Keratinocyte (primary cell): Measurements from ENCODE around the gene ZFYVE21. TPM values are rescaled to one million over a fixed set of nuclear protein-coding genes. Genes with fewer than 3 reads are reported as not detected.
A peak's percentile ranks its signal among the peaks of the same experiment; 100 is the strongest.

Experiments
- DNase-seq: peaks from one replicate; pipeline ENCODE4 v3.0.0-alpha.2; 2011; ENCODE audit warnings: low read depth, missing footprints, low spot score
- FAIRE-seq: peaks from 2 replicates; lab custom pipeline; 2011; peaks lifted over from hg19 to GRCh38; lab: Jason Lieb, UNC
- H2AFZ ChIP-seq: 2 replicates; pipeline ENCODE4 v1.6.0; 2012; ENCODE audit warnings: low read length, control low read depth, inconsistent platforms; ENCODE audit not compliant: control insufficient read depth
- H3K27ac ChIP-seq: 2 replicates; pipeline ENCODE4 v1.5.1; 2011; ENCODE audit warnings: low read length; ENCODE audit not compliant: control insufficient read depth, insufficient read depth
- H3K27me3 ChIP-seq: 3 replicates; pipeline ENCODE4 v1.6.0; 2011; ENCODE audit warnings: low read length; ENCODE audit not compliant: control insufficient read depth, insufficient read depth; ENCODE audit errors: extremely low read depth
- H3K36me3 ChIP-seq, 2 experiments: 2 replicates in 1 of 2; 3 replicates in 1 of 2; pipeline ENCODE4 v1.5.1; 2011; ENCODE audit warnings: low read length in 2 of 2, mild to moderate bottlenecking in 1 of 2; ENCODE audit not compliant: control insufficient read depth in 2 of 2, insufficient read depth in 2 of 2; ENCODE audit errors: extremely low read depth in 1 of 2
- H3K4me1 ChIP-seq: 3 replicates; pipeline ENCODE4 v1.5.1; 2011; ENCODE audit warnings: low read length; ENCODE audit not compliant: control insufficient read depth, insufficient read depth; ENCODE audit errors: extremely low read depth
- H3K4me2 ChIP-seq: 3 replicates; pipeline ENCODE4 v1.6.0; 2011; ENCODE audit warnings: low read depth, low read length; ENCODE audit not compliant: control insufficient read depth, insufficient read depth; ENCODE audit errors: extremely low read depth
- H3K4me3 ChIP-seq, 3 experiments: fragments of 200-600 bp in 1 of 3; sonication (generic) in 1 of 3; 2 replicates in 2 of 3; 3 replicates in 1 of 3; pipeline ENCODE4 v1.5.1; 2011 to 2016; ENCODE audit warnings: low read length in 3 of 3, mild to moderate bottlenecking in 3 of 3, control low read depth in 2 of 3, inconsistent platforms in 1 of 3, low read depth in 1 of 3, mixed read lengths in 1 of 3, mixed run types in 1 of 3, moderate library complexity in 1 of 3; ENCODE audit not compliant: control insufficient read depth in 2 of 3, insufficient read depth in 2 of 3; ENCODE audit errors: extremely low read depth in 1 of 3
- H3K79me2 ChIP-seq: 2 replicates; pipeline ENCODE4 v1.6.0; 2012; ENCODE audit warnings: low read length; ENCODE audit not compliant: control insufficient read depth, insufficient read depth
- H3K9ac ChIP-seq: 3 replicates; pipeline ENCODE4 v1.6.0; 2011; ENCODE audit warnings: low read length; ENCODE audit not compliant: control insufficient read depth, insufficient read depth; ENCODE audit errors: extremely low read depth
- H3K9me1 ChIP-seq: 3 replicates; pipeline ENCODE4 v1.6.0; 2011; ENCODE audit warnings: low read length; ENCODE audit not compliant: control insufficient read depth, insufficient read depth; ENCODE audit errors: extremely low read depth
- H3K9me3 ChIP-seq: 2 replicates; pipeline ENCODE4 v1.5.1; 2012; ENCODE audit warnings: low read depth, low read length; ENCODE audit not compliant: control insufficient read depth
- H4K20me1 ChIP-seq: 3 replicates; pipeline ENCODE4 v1.6.0; 2011; ENCODE audit warnings: low read length; ENCODE audit not compliant: control insufficient read depth, insufficient read depth; ENCODE audit errors: extremely low read depth
- CTCF ChIP-seq, 3 experiments: IDR thresholded peaks in 1 of 3; conservative IDR thresholded peaks in 1 of 3; optimal IDR thresholded peaks in 1 of 3; 2 replicates in 2 of 3; 3 replicates in 1 of 3; pipeline versions ENCODE3 to v1.5.1; 2011; ENCODE audit warnings: low read length in 3 of 3, mild to moderate bottlenecking in 3 of 3, moderate library complexity in 2 of 3, control low read depth in 1 of 3, inconsistent platforms in 1 of 3; ENCODE audit not compliant: insufficient read depth in 2 of 3; ENCODE audit errors: extremely low read depth in 1 of 3
- EZH2 ChIP-seq: IDR thresholded peaks from one replicate; pipeline ENCODE4 v1.6.1; 2012; ENCODE audit warnings: inconsistent platforms, mild to moderate bottlenecking, low read length, moderate library complexity
- dilution Hi-C: fragments of 300-500 bp; cut with MboI; formaldehyde crosslinking; loops from one replicate; pipeline ENCODE4 v1.7.0; 2020; ENCODE audit warnings: low sequenced_read_pairs; ENCODE audit not compliant: extremely low pct_ligation_motif_present
- polyA plus RNA-seq, 5 experiments: library from polyadenylated mRNA; depleted of rRNA in 3 of 5; stranded (reverse) in 3 of 5; stranded (forward) in 1 of 5; unstranded in 1 of 5; fragments of >200 nt; gene quantifications; 1 replicate in 1 of 5; 2 replicates in 3 of 5; 3 replicates in 1 of 5; pipeline versions ENCODE4 v1.2.1 to v1.2.3, GENCODE V29; 2011 to 2012; ENCODE audit warnings: missing spikeins in 2 of 5, low read depth in 1 of 5, low replicate concordance in 1 of 5

ZFYVE21 gene
- polyA plus RNA-seq, 1 donor (not counting 4 experiments of a cell fraction or from before 2014, with no cell fraction given) = 116 TPM

- Histone ChIP-seq H3K79me2 (peaks cover 84% of the 10 kb centered on the region), H3K36me3 (peaks cover 5 to 9% of the 10 kb centered on the region in 2 experiments), H3K4me1 (peaks cover 39% of the 10 kb centered on the region), H2AFZ (no peak overlapping the region), H3K4me2 (peak overlapping the region; percentile 75), H3K9ac (no peak overlapping the region), H3K27ac (no peak overlapping the region), H4K20me1 (peaks cover 24% of the 10 kb centered on the region), H3K9me1 (peaks cover 3% of the 10 kb centered on the region), H3K4me3 (peak overlapping the region in 1 of 3 experiments; percentile 27), H3K27me3 (no peaks in the 10 kb centered on the region), H3K9me3 (no peaks in the 10 kb centered on the region)
- no peak for DNase-seq
- TF ChIP-seq CTCF (optimal IDR thresholded peaks at IDR 0.05 in 1 of 3, IDR thresholded peaks at IDR 0.05 in 1 of 3, conservative IDR thresholded peaks at IDR 0.05 in 1 of 3; ENCODE audit: extremely low read depth in 1 of 3, insufficient read depth in 2 of 3, low read length in 3 of 3) (no peak), EZH2 (no peak)
- dilution Hi-C loops = no loop called here
- FAIRE-seq = no peak
These were observed 3.0 kb downstream of the ZFYVE21 start for GRCh38 chr14:103718572-103718971.

- H3K27me3 ChIP-seq = no peaks in the 10 kb centered on the region
- peaks cover 29% of the 10 kb centered on the region for H3K4me1 ChIP-seq
- no peak overlapping the region for H3K9ac ChIP-seq
- H2AFZ ChIP-seq = no peak overlapping the region
- DNase-seq = no peak
- no peak overlapping the region for H3K27ac ChIP-seq
- FAIRE-seq = no peak
- no peak for TF ChIP-seq CTCF (optimal IDR thresholded peaks at IDR 0.05 in 1 of 3, IDR thresholded peaks at IDR 0.05 in 1 of 3, conservative IDR thresholded peaks at IDR 0.05 in 1 of 3; ENCODE audit: extremely low read depth in 1 of 3, insufficient read depth in 2 of 3, low read length in 3 of 3)
- TF ChIP-seq EZH2 = no peak
- H3K36me3 ChIP-seq = peaks cover 5 to 9% of the 10 kb centered on the region in 2 experiments
- dilution Hi-C loops = no loop called here
- H3K4me2 ChIP-seq = no peak overlapping the region
- H4K20me1 ChIP-seq = peaks cover 26% of the 10 kb centered on the region
- H3K79me2 ChIP-seq = peaks cover 86% of the 10 kb centered on the region
- H3K9me1 ChIP-seq = peaks cover 3% of the 10 kb centered on the region
- H3K9me3 ChIP-seq = no peaks in the 10 kb centered on the region
- no peak overlapping the region for H3K4me3 ChIP-seq
These were observed 4.1 kb downstream of the ZFYVE21 start for GRCh38 chr14:103719751-103720150.
